Loucy (cell line): ENCODE results near the gene ADAMTS2.

Experiments
- CTCF ChIP-seq: fragments of 200-600 bp; sonication (generic); conservative IDR thresholded peaks from 2 replicates; pipeline ENCODE4 v1.5.1; 2014; ENCODE audit warnings: mild to moderate bottlenecking, antibody characterized with exemption, low read length
- EZH2phosphoT487 ChIP-seq: fragments of 200-600 bp; IDR thresholded peaks from 2 replicates; pipeline ENCODE4 v1.6.1; 2018; ENCODE audit warnings: antibody characterized with exemption, mild to moderate bottlenecking, moderate library complexity, borderline replicate concordance

GRCh38 chr5:179124853-179125788 lies 220.1 kb downstream of the ADAMTS2 start:
- TF ChIP-seq CTCF (no peak), EZH2phosphoT487 (no peak)
